Nucleus accumbens (tissue), 56 donors: ENCODE measurements around the gene GJB3.
"Not testable (repeated sequence)": the region's sequence is repeated elsewhere in the genome, so short reads cannot be mapped to it uniquely, and the experiment has no call there.

Source experiments
- DNase-seq, 56 donors: peaks; one replicate each; lab custom pipeline; 2025; lab: John Stamatoyannopoulos, UW

GJB3 gene

DNA sequence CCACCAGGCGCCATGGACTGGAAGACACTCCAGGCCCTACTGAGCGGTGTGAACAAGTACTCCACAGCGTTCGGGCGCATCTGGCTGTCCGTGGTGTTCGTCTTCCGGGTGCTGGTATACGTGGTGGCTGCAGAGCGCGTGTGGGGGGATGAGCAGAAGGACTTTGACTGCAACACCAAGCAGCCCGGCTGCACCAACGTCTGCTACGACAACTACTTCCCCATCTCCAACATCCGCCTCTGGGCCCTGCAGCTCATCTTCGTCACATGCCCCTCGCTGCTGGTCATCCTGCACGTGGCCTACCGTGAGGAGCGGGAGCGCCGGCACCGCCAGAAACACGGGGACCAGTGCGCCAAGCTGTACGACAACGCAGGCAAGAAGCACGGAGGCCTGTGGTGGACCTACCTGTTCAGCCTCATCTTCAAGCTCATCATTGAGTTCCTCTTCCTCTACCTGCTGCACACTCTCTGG, 3.8 kb downstream of the GJB3 start:
- no peak for DNase-seq

DNA sequence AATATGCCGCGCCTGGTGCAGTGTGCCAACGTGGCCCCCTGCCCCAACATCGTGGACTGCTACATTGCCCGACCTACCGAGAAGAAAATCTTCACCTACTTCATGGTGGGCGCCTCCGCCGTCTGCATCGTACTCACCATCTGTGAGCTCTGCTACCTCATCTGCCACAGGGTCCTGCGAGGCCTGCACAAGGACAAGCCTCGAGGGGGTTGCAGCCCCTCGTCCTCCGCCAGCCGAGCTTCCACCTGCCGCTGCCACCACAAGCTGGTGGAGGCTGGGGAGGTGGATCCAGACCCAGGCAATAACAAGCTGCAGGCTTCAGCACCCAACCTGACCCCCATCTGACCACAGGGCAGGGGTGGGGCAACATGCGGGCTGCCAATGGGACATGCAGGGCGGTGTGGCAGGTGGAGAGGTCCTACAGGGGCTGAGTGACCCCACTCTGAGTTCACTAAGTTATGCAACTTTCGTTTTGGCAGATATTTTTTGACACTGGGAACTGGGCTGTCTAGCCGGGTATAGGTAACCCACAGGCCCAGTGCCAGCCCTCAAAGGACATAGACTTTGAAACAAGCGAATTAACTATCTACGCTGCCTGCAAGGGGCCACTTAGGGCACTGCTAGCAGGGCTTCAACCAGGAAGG, 4.3 kb downstream of the GJB3 start:
- no peak for DNase-seq

DNA sequence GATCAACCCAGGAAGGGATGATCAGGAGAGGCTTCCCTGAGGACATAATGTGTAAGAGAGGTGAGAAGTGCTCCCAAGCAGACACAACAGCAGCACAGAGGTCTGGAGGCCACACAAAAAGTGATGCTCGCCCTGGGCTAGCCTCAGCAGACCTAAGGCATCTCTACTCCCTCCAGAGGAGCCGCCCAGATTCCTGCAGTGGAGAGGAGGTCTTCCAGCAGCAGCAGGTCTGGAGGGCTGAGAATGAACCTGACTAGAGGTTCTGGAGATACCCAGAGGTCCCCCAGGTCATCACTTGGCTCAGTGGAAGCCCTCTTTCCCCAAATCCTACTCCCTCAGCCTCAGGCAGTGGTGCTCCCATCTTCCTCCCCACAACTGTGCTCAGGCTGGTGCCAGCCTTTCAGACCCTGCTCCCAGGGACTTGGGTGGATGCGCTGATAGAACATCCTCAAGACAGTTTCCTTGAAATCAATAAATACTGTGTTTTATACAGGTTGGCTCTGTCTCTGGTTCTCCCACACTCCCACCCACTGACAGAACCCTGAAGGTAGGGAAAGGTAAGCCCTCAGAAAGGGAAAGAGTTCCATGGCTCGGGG, 5.0 kb downstream of the GJB3 start:
- DNase-seq = peak in 1 of 56 donors; percentile 52

DNA sequence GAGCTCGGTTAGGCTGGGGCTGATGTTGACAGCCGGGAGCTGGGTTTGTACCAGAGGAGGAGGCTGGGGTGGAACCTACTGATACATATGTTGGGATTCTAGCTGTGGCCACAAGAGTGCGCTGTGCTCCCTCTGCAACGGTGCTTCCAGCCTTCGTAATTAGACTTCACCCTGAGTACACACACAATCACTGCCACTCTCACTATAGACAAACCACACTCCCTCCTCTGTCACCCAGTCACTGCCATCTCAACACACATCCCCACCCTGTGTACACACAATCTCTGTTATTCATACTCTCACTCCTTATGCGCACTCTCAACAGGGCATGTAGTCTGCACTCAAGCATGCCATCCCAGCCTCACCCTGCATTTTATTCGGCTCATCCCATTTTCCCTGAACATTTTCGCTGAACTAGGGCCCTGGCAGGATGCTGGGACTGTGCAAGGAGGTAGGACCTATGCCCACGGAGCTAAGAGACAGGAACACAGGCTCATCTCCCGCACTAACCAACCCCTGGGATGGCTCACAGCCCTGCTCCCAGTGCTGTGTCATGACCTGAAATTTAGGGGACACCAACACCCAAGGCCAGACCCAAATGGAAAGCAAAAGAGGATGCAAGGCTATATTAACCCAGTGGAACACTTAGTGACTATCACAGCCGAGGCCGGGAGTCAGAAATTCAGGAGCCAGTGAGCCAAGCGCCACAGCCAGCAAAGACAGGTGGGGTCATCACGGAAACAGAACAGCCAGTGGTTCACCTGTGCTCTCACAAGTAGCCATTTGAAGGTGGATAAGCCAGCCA, 5.7 kb downstream of the GJB3 start:
- peak in 53 of 56 donors; percentile 3 to 89 (median 60) for DNase-seq

DNA sequence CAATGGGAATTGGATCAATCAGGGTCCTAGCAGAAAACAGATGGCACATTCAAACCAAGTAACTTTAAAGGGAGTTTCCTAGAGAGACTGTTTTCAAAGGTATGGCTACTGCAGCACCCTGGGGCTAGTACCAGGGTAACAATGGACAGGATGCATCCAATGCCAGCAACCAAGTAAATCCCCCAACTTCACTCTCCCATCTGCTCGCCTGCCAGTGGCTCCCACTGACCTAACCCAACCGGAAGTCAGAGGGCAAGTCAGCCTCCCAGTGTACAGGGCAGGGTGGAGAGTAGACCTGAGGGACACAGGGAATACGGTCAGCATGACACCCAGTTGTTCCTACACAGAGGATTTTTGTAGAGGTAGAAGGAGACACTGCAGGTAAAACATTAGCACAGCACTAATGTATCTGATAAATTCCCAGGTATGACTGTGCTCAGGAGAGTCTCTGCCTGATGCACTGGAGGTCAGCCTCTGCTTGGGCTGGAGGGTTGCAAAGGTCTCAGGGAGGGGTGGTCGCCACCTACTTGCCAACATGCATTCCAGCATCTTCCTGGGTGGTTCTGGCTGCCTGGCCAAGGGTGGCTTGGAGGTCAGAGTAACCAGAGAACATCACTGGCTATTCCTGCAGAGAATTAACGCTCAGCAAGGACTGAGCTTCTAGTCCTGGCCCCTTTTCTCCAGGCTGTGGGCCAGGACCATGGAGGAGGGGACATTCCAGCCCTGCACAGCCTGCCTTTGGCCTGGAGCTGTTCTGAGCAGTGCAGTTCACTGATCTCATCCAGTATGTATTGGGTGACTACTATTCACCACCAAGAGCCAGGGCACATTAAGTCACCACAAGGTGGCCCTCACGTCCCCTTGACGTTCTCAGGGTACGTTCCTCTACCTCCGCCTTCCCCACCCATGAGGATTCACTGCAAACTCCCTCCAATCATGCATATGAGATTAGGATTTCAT, 6.7 kb downstream of the GJB3 start:
- DNase-seq = no peak

DNA sequence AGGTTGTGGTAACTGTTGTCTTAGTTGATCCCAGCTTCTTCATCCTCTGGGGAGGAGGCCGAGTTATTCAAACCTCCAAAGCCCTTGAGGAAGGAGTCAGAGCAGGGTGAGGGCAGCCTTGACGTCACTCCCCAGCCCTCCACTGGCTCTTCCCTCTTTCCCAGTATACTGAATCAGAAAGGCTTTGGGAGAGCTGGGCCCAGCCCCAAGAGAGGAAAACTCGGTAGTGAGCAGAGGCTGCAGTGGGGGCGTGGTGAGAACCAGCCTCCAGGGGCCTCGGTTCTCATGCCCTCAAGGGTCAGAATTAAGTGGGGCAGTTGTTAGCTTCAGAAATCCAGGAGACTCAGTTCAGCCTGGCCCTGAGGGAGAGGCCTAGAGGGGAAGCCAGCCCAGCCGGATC, 10.0 kb downstream of the GJB3 start:
- no peak for DNase-seq

DNA sequence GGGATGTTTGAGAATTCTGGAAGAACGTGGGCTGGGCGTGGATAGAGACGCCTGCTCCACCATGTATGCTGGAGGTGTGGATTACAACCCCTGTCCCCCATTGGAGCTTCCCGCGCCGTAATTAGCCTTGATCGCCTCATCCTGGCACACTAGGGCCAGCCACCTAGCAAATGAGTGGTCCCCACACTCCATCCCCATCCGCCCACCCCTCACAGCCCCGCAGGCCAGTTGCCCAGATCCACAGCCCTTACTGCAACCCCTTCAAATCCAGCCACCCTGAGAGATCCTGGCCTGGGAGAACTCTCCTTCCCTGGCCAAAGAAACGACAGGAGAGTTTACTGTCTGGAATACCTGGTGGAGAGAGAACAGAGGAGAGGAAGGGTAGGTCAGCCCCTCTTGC, 11.4 kb downstream of the GJB3 start:
- no peak for DNase-seq

DNA sequence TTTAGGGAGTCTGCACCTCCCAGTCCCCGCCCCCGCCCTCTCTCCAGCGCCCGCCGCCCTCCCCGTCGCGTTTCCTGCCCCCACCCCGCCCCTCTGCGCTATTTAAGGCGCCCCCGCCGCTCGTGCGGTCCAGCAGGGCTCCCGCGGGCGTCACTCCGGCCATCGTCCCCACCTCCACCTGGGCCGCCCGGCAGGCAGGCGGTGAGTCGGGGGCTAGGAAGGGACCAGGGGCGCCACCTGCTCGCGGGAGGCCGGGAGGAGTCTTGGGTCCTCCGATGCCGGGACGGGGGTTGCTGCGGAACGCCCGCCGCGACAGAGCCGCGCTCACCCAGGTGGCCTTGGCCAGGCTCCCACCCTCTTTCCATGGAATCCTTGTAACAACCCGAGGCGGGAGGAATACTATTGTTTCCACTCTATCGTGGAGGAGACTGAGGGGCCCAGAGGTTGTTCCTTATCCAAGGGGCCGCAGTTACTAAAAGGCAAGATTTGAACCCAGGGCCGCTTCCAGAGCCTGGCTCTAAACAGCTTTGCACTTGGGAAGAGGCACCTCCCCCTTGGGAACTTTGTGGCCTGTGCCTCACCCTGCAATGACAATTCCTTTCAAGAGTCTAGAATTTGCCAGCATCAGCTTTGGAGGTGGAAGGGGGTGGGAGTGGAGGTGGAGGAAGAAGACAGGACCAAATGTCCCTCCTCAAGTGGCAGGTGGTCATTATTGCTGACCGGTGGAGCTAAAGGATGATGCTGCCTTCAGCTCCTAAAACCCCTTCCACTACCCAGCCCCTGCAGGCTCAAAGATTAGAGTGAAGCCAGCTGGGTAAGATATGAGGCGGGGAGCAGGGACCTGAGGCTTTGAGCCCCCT, 12.1 kb downstream of the GJB3 start, which contains the start of gene GJA4:
GJA4 (plus strand) TSS at position 132 of the 860 bp plus-strand sequence. CDS start 1,215 bp downstream, outside the sequence.
- no peak for DNase-seq

DNA sequence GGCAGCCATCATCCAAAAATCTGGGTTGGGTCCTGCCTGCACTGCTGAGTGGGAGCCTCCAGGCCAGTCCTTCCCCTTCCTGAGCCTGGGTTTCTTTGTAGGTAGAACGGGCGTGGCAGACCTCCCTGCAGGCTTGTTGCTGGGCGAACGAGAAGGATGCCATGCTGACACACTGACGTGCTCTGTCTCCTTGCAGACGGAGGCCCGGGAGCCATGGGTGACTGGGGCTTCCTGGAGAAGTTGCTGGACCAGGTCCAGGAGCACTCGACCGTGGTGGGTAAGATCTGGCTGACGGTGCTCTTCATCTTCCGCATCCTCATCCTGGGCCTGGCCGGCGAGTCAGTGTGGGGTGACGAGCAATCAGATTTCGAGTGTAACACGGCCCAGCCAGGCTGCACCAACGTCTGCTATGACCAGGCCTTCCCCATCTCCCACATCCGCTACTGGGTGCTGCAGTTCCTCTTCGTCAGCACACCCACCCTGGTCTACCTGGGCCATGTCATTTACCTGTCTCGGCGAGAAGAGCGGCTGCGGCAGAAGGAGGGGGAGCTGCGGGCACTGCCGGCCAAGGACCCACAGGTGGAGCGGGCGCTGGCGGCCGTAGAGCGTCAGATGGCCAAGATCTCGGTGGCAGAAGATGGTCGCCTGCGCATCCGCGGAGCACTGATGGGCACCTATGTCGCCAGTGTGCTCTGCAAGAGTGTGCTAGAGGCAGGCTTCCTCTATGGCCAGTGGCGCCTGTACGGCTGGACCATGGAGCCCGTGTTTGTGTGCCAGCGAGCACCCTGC, 13.2 kb downstream of the GJB3 start:
- no peak for DNase-seq

DNA sequence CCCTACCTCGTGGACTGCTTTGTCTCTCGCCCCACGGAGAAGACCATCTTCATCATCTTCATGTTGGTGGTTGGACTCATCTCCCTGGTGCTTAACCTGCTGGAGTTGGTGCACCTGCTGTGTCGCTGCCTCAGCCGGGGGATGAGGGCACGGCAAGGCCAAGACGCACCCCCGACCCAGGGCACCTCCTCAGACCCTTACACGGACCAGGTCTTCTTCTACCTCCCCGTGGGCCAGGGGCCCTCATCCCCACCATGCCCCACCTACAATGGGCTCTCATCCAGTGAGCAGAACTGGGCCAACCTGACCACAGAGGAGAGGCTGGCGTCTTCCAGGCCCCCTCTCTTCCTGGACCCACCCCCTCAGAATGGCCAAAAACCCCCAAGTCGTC, 13.8 kb downstream of the GJB3 start:
- no peak for DNase-seq

DNA sequence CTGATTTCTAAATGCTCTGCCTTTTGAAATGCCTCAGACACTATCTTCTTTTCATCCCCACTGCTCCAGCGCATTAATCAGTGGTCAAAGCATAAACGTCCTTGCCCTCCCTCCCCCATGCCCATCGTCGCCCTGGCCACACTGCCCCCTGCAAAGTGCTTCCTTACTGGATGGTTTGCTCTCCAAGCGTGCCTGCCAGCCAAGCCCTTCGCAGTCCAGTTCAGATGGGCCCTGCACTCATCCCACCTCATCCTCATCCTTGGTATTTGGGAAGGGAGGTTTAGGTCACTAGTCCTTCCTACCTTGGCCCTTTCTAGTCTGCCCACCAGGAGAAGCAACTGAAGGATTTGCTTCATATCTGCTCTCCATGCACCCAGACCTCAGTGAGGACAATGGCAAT, 14.9 kb downstream of the GJB3 start:
- no peak for DNase-seq

DNA sequence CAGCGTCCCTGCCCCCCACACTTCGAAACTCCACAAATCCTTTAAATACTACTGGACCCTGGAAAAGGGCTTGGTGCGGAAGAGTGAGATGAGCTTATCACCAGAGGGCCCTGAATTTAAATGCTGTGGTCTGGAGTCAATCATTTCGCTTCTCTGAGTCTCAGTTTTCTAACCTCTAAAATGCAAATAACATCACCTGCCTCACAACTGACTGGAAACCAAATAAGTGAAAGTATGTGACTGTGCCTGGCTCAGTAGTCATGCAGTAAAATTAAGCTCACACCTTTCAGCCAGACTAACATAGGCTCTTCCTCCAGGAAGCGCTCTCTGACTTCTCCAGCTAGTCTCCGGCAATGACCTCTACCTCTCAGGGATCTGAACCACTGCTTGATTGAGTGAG, 16.0 kb downstream of the GJB3 start:
- DNase-seq = no peak

DNA sequence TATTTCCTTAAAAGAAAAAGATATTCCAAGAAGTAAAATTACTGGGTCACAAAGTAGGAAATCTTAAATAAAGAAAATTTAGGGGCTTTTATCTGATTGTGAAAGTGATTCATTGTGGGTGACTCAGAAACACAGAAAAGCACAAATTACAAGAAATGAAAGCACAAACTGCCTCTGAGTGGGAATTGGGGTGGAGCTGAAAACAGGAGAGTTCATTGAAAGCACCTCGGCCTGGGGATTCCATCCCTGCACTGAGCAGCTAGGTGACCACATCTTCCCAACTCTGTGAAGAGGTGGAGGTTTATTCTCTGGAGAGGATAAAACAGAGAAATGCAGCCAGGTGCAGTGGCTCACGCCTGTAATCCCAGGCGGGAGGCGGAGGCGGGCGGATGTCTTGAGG, 19.2 kb downstream of the GJB3 start:
- DNase-seq = no peak

DNA sequence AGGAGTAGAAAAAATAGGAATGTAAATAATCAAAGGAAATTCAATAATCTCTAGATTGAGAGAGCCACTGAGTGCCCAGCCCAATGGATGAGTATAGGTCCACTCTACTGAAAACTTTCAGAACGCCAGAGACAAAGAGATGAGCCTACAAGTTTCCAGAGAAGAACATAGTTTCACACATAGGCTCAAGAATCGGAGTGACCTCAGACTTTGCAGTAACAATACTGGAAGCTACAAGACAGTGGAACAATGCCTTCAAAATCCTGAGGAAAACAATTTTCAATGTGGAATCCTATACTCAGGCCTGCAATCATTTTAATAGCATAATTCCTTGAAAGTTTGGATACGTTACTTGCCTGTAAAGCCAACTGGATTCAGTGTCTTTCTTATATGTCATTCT, 22.8 kb downstream of the GJB3 start:
- no peak for DNase-seq

DNA sequence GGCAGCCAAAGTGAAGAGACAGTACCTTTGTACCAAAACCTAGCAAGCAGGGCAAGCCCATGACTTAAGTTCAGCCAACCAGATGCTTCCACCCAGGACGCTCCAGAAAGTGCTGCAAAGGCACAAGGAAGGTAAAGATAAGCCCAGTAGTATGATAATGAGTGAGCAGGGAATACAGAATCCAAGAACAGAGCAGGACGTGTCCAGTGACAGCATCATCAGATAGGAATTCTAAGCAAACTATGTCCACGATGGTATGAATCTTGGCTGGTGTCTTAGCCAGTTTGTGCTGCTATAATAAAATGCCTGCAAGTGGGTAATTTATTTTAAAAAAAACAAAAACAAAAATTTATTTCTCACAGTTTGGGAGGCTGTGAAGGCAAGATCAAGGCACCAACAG, 25.4 kb downstream of the GJB3 start:
- no peak for DNase-seq

DNA sequence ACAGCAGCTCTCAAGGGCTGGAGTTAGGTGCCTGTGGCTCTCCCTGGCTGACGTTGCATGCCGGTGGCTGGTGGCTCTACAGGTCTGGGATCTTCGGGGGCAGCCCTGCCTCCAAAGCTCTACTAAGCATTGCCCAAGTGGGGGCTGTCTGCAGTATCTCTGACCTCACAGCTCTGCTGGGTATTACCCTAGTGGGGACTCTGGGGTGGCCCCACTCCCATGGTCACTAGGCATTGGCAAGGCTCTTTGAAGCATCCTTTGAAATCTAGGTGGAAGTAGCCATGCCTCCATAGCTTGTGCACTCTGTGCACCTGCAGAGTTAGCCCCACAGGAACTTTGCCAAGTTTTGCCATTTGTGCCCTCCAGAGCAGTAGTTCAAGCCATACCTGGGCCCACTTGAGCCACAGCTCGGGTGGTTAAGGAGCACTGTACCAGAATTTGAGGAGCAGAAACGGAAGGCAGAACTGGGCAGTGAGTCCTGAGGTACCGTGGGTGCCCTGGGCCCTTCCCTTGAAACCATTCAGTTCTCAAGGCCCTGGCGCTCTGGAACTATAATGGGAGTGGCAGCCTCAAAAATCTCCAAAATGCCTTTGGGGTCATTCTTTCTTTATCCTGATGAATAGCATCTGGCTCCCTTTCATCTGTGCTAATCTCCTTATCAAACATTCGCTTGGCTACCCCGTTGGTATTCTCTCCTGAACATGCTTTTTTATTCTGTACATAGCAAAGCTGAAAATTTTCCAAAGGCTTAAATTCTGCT, 27.2 kb downstream of the GJB3 start:
- no peak for DNase-seq

DNA sequence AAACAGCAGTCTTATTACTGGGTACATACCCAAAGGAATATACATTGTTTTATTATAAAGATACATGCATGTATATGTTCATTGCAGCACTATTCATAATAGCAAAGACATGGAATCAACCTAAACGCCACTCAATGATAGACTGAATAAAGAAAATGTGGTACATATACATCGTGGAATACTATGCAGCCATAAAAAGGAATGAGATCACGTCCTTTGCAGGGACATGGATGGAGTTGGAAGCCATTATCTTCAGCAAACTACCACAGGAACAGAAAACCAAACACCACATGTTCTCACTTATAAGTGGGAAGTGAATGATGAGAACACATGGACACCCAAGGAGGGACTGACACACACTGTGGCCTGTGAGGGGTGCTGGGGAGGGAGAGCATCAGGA, 29.8 kb downstream of the GJB3 start:
- not testable (repeated sequence) for DNase-seq

DNA sequence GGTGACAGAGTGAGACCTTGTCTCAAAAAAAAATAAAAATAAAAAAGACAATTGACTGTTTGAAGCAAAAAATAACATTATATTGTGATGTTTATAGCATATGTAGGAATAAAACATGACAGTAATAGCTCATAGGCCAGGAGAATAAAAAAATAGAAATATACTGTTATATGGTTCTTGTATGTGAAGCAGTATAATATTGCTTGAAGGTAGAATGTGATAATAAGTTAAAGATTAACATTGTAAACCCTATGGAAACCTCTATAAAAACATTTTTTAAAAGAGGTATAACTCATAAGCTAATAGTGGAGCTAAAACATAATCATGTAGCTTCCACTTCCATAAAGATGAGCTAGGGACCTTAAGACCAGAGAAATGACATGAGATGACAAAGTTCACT, 35.3 kb downstream of the GJB3 start:
- no peak for DNase-seq
